Common myeloid progenitor, CD34-positive (primary cell): Measurements from ENCODE around the gene IQCF6.

Experiments used
- CTCF ChIA-PET: fragments of 350-600 bp; sonication (Branson Sonifier 250); formaldehyde crosslinking; loops from one replicate; lab custom pipeline; 2021; ENCODE audit warnings: antibody characterized with exemption; lab: Charles Lee
- POLR2A ChIA-PET: fragments of 350-600 bp; sonication (Branson Sonifier 250); formaldehyde crosslinking; loops from one replicate; lab custom pipeline; 2021; ENCODE audit warnings: antibody characterized with exemption; lab: Charles Lee
- DNase-seq, 3 donors: peaks; one replicate each; pipeline versions ENCODE4 v3.0.0 to v3.0.0-alpha.2; 2013
- H3K27ac ChIP-seq, 2 experiments: 1 replicate in 1 of 2; 2 replicates in 1 of 2; pipeline ENCODE4 v1.7.0; 2013; ENCODE audit warnings: inconsistent platforms in 2 of 2, low read length in 2 of 2, mild to moderate bottlenecking in 2 of 2, low read depth in 1 of 2, moderate library complexity in 1 of 2; ENCODE audit not compliant: severe bottlenecking in 2 of 2, insufficient read depth in 1 of 2, poor library complexity in 1 of 2
- H3K27me3 ChIP-seq, 5 experiments: replicated peaks in 2 of 5; 1 replicate in 3 of 5; 2 replicates in 2 of 5; pipeline versions ENCODE4 v1.6.1 to v1.7.0; 2013; ENCODE audit warnings: low read length in 4 of 5, mild to moderate bottlenecking in 2 of 5, moderate library complexity in 2 of 5, inconsistent platforms in 1 of 5; ENCODE audit not compliant: insufficient read depth in 5 of 5, control insufficient read depth in 4 of 5
- H3K36me3 ChIP-seq, 4 experiments: 1 replicate in 2 of 4; 2 replicates in 2 of 4; pipeline versions ENCODE4 v1.6.1 to v1.7.0; 2013; ENCODE audit warnings: low read length in 3 of 4, control low read depth in 1 of 4, mild to moderate bottlenecking in 1 of 4; ENCODE audit not compliant: control insufficient read depth in 4 of 4, insufficient read depth in 4 of 4
- H3K4me1 ChIP-seq, 4 experiments: 1 replicate in 3 of 4; 2 replicates in 1 of 4; pipeline versions ENCODE4 v1.6.1 to v1.7.1; 2013; ENCODE audit warnings: low read length in 3 of 4, mild to moderate bottlenecking in 3 of 4, control low read depth in 1 of 4, inconsistent platforms in 1 of 4, moderate library complexity in 1 of 4; ENCODE audit not compliant: control insufficient read depth in 4 of 4, insufficient read depth in 4 of 4; ENCODE audit errors: control extremely low read depth in 1 of 4
- H3K4me3 ChIP-seq, 7 experiments: 1 replicate in 4 of 7; 2 replicates in 3 of 7; pipeline versions ENCODE4 v1.5.1 to v1.7.0; 2013; ENCODE audit warnings: mild to moderate bottlenecking in 7 of 7, low read length in 6 of 7, moderate library complexity in 6 of 7, inconsistent platforms in 2 of 7, low read depth in 2 of 7, control low read depth in 1 of 7; ENCODE audit not compliant: insufficient read depth in 4 of 7, control insufficient read depth in 1 of 7; ENCODE audit errors: extremely low read depth in 1 of 7
- H3K9me3 ChIP-seq, 5 experiments: 1 replicate in 4 of 5; 2 replicates in 1 of 5; pipeline versions ENCODE4 v1.6.1 to v1.7.1; 2013; ENCODE audit warnings: low read length in 4 of 5, mild to moderate bottlenecking in 2 of 5, inconsistent platforms in 1 of 5, low read depth in 1 of 5, moderate library complexity in 1 of 5; ENCODE audit not compliant: control insufficient read depth in 4 of 5, insufficient read depth in 2 of 5; ENCODE audit errors: control extremely low read depth in 1 of 5
- WGBS: methylation state at CpG from one replicate; pipeline ENCODE4 v1.1.5; 2013; ENCODE audit not compliant: insufficient coverage; 5-methylcytosine and 5-hydroxymethylcytosine counted together

Gene IQCF6

GRCh38 chr3:51734572-51734907 is 44.5 kb downstream of the IQCF6 start:
- Histone ChIP-seq H3K9me3 (no peaks in the 10 kb centered on the region), H3K4me3 (no peak overlapping the region), H3K27ac (no peak overlapping the region), H3K27me3 (no peaks in the 10 kb centered on the region), H3K4me1 (peaks cover 0 to 5% (median under 1%) of the 10 kb centered on the region in 4 experiments), H3K36me3 (no peaks in the 10 kb centered on the region)
- 0% methylated on average over 1 of the region's 3 CpGs for WGBS
- CTCF ChIA-PET, result no interaction called here
- no peak for DNase-seq
- POLR2A ChIA-PET, result no interaction called here

- no peak for DNase-seq
- Histone ChIP-seq H3K36me3 (no peaks in the 10 kb centered on the region), H3K4me1 (peaks cover 0 to 5% (median under 1%) of the 10 kb centered on the region in 4 experiments), H3K27ac (no peak overlapping the region), H3K27me3 (no peaks in the 10 kb centered on the region), H3K4me3 (no peak overlapping the region), H3K9me3 (no peaks in the 10 kb centered on the region)
- ChIA-PET CTCF (no interaction called here), POLR2A (no interaction called here)
- 98% methylated on average over 4 of the region's 4 CpGs for WGBS
These were observed 45.0 kb downstream of the IQCF6 start for GRCh38 chr3:51733859-51734571.

GRCh38 chr3:51729042-51729633 is 49.9 kb downstream of the IQCF6 start:
- H3K27me3 ChIP-seq, result no peaks in the 10 kb centered on the region
- no peaks in the 10 kb centered on the region for H3K36me3 ChIP-seq
- H3K9me3 ChIP-seq, result no peaks in the 10 kb centered on the region
- no peaks in the 10 kb centered on the region for H3K4me1 ChIP-seq
- CTCF ChIA-PET, result no interaction called here
- H3K27ac ChIP-seq, result no peak overlapping the region
- POLR2A ChIA-PET, result interaction anchor here (0.6 kb wide), 1 partner anchor 229 kb away, joined by 7 read pairs; the partner anchor contains the start of gene DCAF1
- DNase-seq, result no peak
- H3K4me3 ChIP-seq, result no peak overlapping the region
